WTC11 (cell line): Measurements from ENCODE around the gene CXCL6. TPM values are rescaled to one million over a fixed set of nuclear protein-coding genes. Genes with fewer than 3 reads are reported as not detected.

Experiments
- ATAC-seq: fragments of 200-7000 bp; cut with Tn5 transposase; 2 replicates; pipeline ENCODE4 v1.10.0; 2021; ENCODE audit warnings: mild to moderate bottlenecking, moderate library complexity
- CTCF ChIA-PET: fragments of 300-600 bp; sonication (Branson Sonifier 250); formaldehyde crosslinking; loops from one replicate; lab custom pipeline; 2021; ENCODE audit warnings: antibody characterized with exemption; lab: Charles Lee
- POLR2A ChIA-PET: fragments of 350-600 bp; sonication (Branson Sonifier 250); formaldehyde crosslinking; loops from one replicate; lab custom pipeline; 2021; ENCODE audit warnings: antibody characterized with exemption; lab: Charles Lee
- DNase-seq: peaks from one replicate; pipeline ENCODE4 v3.0.0; 2021; ENCODE audit warnings: low spot score
- H3K27ac Mint-ChIP-seq: 2 replicates; pipeline ENCODE4 v1.8.0; 2021; ENCODE audit warnings: mixed read lengths
- H3K27me3 Mint-ChIP-seq: 2 replicates; pipeline ENCODE4 v1.8.0; 2021; ENCODE audit warnings: low read depth, mild to moderate bottlenecking, moderate library complexity, mixed read lengths
- H3K36me3 Mint-ChIP-seq: 2 replicates; pipeline ENCODE4 v1.8.0; 2021; ENCODE audit warnings: mixed read lengths
- H3K4me1 Mint-ChIP-seq: 2 replicates; pipeline ENCODE4 v1.8.0; 2022; ENCODE audit warnings: mixed read lengths
- H3K4me3 Mint-ChIP-seq: 2 replicates; pipeline ENCODE4 v1.8.0; 2021; ENCODE audit warnings: mild to moderate bottlenecking, moderate library complexity, mixed read lengths
- H3K9me3 Mint-ChIP-seq: 2 replicates; pipeline ENCODE4 v1.8.0; 2021; ENCODE audit warnings: mixed read lengths
- ELF4 ChIP-seq: sonication (generic); formaldehyde crosslinking; IDR thresholded peaks from 2 replicates; pipeline ENCODE4 v1.8.1; 2022; ENCODE audit warnings: low read depth, mild to moderate bottlenecking, moderate library complexity, missing genetic modification reagents
- FOXJ3 ChIP-seq: sonication (generic); formaldehyde crosslinking; IDR thresholded peaks from 2 replicates; pipeline ENCODE4 v1.9.0; 2021; ENCODE audit warnings: missing genetic modification reagents, mild to moderate bottlenecking, borderline replicate concordance
- NFATC4 ChIP-seq: fragments of 250-450 bp; sonication (Bioruptor Pico); IDR thresholded peaks from 2 replicates; pipeline ENCODE4 v1.9.0; 2021; ENCODE audit warnings: mild to moderate bottlenecking
- NR1H2 ChIP-seq: sonication (generic); formaldehyde crosslinking; IDR thresholded peaks from 2 replicates; pipeline ENCODE4 v1.9.0; 2021; ENCODE audit warnings: mild to moderate bottlenecking, moderate library complexity, missing genetic modification reagents
- RELA ChIP-seq: sonication (generic); formaldehyde crosslinking; IDR thresholded peaks from 2 replicates; pipeline ENCODE4 v1.8.1; 2022; ENCODE audit warnings: missing genetic modification reagents, mild to moderate bottlenecking, borderline replicate concordance
- ZBTB21 ChIP-seq: sonication (generic); formaldehyde crosslinking; IDR thresholded peaks from 2 replicates; pipeline ENCODE4 v1.8.1; 2023; ENCODE audit warnings: mild to moderate bottlenecking, missing genetic modification reagents, borderline replicate concordance
- ZNF232 ChIP-seq: sonication (generic); formaldehyde crosslinking; IDR thresholded peaks from 2 replicates; pipeline ENCODE4 v1.8.0; 2022; ENCODE audit warnings: mild to moderate bottlenecking, missing genetic modification reagents
- total RNA-seq: library from RNA; stranded (reverse); gene quantifications from 3 replicates; pipeline ENCODE4 v1.2.3, GENCODE V29; 2021
- TF ChIP-seq, protein P1 (sequence below): sonication (generic); formaldehyde crosslinking; conservative IDR thresholded peaks from 2 replicates; pipeline ENCODE4 v1.8.1; 2023; ENCODE audit warnings: mild to moderate bottlenecking, low read depth, missing genetic modification reagents, moderate library complexity
- TF ChIP-seq, protein P2 (sequence below): sonication (generic); formaldehyde crosslinking; IDR thresholded peaks from 2 replicates; pipeline ENCODE4 v1.8.1; 2022; ENCODE audit warnings: mild to moderate bottlenecking, missing genetic modification reagents, moderate library complexity, borderline replicate concordance
- TF ChIP-seq, protein P3 (sequence below): fragments of 200-600 bp; IDR thresholded peaks from 2 replicates; pipeline ENCODE4 v1.8.0; 2022; ENCODE audit warnings: antibody characterized with exemption
- TF ChIP-seq, protein P4 (sequence below): sonication (generic); formaldehyde crosslinking; IDR thresholded peaks from 2 replicates; pipeline ENCODE4 v1.8.0; 2022; ENCODE audit warnings: mild to moderate bottlenecking, missing genetic modification reagents
- TF ChIP-seq, protein P5 (sequence below): sonication (generic); formaldehyde crosslinking; conservative IDR thresholded peaks from 2 replicates; pipeline ENCODE4 v1.8.1; 2022; ENCODE audit warnings: mild to moderate bottlenecking, missing genetic modification reagents

CXCL6 gene
- total RNA-seq, 1 experiment from 2014 or later, result 4.9 TPM

DNA sequence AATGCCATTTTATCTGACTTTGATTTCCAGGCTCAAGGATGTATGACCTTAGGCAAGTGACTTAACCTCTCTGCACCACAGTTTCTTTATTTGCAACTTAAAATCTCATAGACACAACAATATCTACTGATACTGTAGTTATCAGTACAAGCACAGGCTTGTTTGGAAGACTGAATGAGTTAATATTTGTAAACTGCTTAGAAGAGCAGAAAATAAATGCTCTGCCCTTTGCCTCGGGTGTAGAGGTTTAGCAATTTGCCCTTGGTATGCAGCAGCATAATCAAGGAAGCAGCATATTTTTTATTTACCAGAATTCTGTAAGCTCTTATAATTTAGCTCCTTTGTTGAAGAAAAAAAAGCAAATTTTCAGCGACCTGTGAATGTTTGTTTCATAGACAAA, 29.8 kb downstream of the CXCL6 start:
- peaks cover 32% of the 10 kb centered on the region for H3K27me3 Mint-ChIP-seq

DNA sequence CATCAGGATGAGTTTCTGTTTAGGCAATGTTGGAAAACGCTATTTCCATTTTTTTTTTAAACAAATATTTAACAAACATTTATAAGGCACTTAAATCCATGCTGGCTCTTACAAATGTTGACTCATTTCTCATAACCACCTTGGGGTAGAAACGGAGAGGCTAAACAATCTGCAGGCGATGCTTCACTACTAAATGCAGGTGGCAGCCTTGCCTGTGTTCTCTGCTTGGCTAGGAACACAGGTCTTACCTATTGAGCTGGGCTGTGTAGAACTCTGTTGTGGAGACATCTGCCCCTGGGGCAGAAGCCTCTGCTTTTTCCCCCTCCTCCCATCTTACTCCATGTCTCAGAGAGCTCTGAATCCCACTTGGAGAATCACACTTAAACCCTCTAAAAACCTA, 31.3 kb downstream of the CXCL6 start:
- H3K4me1 Mint-ChIP-seq, result peaks cover 20% of the 10 kb centered on the region
- DNase-seq (no peak), ATAC-seq (peak; percentile 43)
- H3K4me3 Mint-ChIP-seq, result peak overlapping the region; percentile 83; the same call in 1 of the 2 replicates
- TF ChIP-seq NR1H2 (CRISPR knock-in tag) (no peak), ZBTB21 (CRISPR knock-in tag) (no peak), ZNF232 (CRISPR knock-in tag) (no peak)
- TF ChIP-seq, protein P1, sequence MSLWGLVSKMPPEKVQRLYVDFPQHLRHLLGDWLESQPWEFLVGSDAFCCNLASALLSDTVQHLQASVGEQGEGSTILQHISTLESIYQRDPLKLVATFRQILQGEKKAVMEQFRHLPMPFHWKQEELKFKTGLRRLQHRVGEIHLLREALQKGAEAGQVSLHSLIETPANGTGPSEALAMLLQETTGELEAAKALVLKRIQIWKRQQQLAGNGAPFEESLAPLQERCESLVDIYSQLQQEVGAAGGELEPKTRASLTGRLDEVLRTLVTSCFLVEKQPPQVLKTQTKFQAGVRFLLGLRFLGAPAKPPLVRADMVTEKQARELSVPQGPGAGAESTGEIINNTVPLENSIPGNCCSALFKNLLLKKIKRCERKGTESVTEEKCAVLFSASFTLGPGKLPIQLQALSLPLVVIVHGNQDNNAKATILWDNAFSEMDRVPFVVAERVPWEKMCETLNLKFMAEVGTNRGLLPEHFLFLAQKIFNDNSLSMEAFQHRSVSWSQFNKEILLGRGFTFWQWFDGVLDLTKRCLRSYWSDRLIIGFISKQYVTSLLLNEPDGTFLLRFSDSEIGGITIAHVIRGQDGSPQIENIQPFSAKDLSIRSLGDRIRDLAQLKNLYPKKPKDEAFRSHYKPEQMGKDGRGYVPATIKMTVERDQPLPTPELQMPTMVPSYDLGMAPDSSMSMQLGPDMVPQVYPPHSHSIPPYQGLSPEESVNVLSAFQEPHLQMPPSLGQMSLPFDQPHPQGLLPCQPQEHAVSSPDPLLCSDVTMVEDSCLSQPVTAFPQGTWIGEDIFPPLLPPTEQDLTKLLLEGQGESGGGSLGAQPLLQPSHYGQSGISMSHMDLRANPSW (CRISPR knock-in tag), result no peak
- TF ChIP-seq, protein P2, sequence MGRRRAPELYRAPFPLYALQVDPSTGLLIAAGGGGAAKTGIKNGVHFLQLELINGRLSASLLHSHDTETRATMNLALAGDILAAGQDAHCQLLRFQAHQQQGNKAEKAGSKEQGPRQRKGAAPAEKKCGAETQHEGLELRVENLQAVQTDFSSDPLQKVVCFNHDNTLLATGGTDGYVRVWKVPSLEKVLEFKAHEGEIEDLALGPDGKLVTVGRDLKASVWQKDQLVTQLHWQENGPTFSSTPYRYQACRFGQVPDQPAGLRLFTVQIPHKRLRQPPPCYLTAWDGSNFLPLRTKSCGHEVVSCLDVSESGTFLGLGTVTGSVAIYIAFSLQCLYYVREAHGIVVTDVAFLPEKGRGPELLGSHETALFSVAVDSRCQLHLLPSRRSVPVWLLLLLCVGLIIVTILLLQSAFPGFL (CRISPR knock-in tag), result no peak
- H3K27ac Mint-ChIP-seq, result peak overlapping the region; percentile 50; the same call in 1 of the 2 replicates
- ChIA-PET POLR2A (interaction anchor here (1.3 kb wide), 1 partner anchor 31 kb away, joined by 3 read pairs; the partner anchor contains the start of gene CXCL6), CTCF (interaction anchor here (0.7 to 2.7 kb wide), 14 partner anchors 8 to 304 kb away, joined by 3 to 21 read pairs (median 4); partner anchors contain the start of genes CXCL3, CXCL5, CXCL6 and PF4)
- H3K36me3 Mint-ChIP-seq, result no peaks in the 10 kb centered on the region
- no peaks in the 10 kb centered on the region for H3K9me3 Mint-ChIP-seq
- H3K27me3 Mint-ChIP-seq, result peaks cover 35% of the 10 kb centered on the region

More for the DNA sequence above, 29.8 kb downstream of the CXCL6 start:
- ChIA-PET CTCF (interaction anchor here (0.6 kb wide), 1 partner anchor 20 kb away, joined by 3 read pairs; no protein-coding TSS in a partner anchor), POLR2A (no interaction called here)
- peaks cover 20% of the 10 kb centered on the region for H3K4me1 Mint-ChIP-seq
- DNase-seq (no peak), ATAC-seq (no peak)
- H3K36me3 Mint-ChIP-seq, result no peaks in the 10 kb centered on the region
- H3K4me3 Mint-ChIP-seq, result no peak overlapping the region
- H3K9me3 Mint-ChIP-seq, result no peaks in the 10 kb centered on the region
- TF ChIP-seq, protein P3, sequence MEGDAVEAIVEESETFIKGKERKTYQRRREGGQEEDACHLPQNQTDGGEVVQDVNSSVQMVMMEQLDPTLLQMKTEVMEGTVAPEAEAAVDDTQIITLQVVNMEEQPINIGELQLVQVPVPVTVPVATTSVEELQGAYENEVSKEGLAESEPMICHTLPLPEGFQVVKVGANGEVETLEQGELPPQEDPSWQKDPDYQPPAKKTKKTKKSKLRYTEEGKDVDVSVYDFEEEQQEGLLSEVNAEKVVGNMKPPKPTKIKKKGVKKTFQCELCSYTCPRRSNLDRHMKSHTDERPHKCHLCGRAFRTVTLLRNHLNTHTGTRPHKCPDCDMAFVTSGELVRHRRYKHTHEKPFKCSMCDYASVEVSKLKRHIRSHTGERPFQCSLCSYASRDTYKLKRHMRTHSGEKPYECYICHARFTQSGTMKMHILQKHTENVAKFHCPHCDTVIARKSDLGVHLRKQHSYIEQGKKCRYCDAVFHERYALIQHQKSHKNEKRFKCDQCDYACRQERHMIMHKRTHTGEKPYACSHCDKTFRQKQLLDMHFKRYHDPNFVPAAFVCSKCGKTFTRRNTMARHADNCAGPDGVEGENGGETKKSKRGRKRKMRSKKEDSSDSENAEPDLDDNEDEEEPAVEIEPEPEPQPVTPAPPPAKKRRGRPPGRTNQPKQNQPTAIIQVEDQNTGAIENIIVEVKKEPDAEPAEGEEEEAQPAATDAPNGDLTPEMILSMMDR, result no peak
- no peak for TF ChIP-seq ELF4 (CRISPR knock-in tag)
- TF ChIP-seq NFATC4 (CRISPR knock-in tag), result no peak
- TF ChIP-seq FOXJ3 (CRISPR knock-in tag), result no peak
- TF ChIP-seq, protein P4, sequence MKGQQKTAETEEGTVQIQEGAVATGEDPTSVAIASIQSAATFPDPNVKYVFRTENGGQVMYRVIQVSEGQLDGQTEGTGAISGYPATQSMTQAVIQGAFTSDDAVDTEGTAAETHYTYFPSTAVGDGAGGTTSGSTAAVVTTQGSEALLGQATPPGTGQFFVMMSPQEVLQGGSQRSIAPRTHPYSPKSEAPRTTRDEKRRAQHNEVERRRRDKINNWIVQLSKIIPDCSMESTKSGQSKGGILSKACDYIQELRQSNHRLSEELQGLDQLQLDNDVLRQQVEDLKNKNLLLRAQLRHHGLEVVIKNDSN (CRISPR knock-in tag), result no peak
- no peak overlapping the region for H3K27ac Mint-ChIP-seq

DNA sequence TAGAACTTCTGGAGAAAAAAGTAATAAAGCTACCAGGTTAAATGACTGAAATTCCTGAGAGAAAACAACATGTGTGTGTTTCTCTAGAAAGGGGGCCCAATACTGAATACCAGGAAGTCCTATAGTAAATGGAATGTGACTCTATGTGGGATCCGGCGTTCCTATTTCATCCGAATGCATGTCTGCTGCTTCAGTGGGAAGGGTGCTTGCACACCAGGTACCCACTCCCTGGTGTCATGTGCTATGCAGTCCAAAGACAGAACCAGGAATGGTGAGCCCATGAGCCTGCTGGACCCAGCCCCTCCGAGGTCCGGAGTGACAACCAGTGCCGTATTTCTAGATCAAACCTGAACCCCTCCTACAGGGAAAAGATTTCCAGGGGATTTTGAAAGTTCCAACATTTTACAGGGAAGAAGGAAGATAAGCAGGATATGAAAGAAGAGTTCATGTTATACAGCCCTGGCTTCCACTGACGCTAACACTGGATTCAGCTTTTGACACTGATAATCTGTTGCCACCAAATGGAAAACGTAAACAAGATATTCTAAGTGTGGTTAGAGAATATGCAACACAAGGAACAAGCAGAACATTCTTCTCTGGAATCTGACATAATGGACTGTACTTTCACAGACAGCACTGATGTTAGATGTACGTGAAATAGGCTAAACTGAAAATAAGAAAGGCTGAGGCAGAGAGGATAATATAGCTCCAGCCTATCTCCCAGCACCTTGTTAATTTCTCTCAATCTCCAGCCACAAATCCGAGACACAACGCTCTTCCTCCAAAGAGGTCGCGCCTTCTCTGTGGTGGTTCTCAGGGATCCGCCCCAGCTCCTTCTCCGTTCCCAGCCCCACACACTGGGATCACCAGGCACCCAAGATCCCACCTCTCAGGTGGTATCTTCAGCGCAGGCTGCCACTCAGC, 32.0 kb downstream of the CXCL6 start:
- CTCF ChIA-PET, result interaction anchor here (0.5 to 2.7 kb wide), 14 partner anchors 9 to 295 kb away, joined by 3 to 21 read pairs (median 4); partner anchors contain the start of genes CXCL3, CXCL5, CXCL6 and PF4
- ATAC-seq, result peak; percentile 57
- H3K27me3 Mint-ChIP-seq, result peaks cover 35% of the 10 kb centered on the region
- no peaks in the 10 kb centered on the region for H3K9me3 Mint-ChIP-seq
- POLR2A ChIA-PET, result interaction anchor here (1.3 kb wide), 1 partner anchor 32 kb away, joined by 3 read pairs; the partner anchor contains the start of gene CXCL6
- H3K4me3 Mint-ChIP-seq, result peak overlapping the region; percentile 83
- peaks cover 20% of the 10 kb centered on the region for H3K4me1 Mint-ChIP-seq
- H3K36me3 Mint-ChIP-seq, result no peaks in the 10 kb centered on the region
- no peak for DNase-seq
- H3K27ac Mint-ChIP-seq, result peak overlapping the region; percentile 50; the same call in 1 of the 2 replicates
- no peak for TF ChIP-seq RELA (CRISPR knock-in tag)
- TF ChIP-seq, protein P5, sequence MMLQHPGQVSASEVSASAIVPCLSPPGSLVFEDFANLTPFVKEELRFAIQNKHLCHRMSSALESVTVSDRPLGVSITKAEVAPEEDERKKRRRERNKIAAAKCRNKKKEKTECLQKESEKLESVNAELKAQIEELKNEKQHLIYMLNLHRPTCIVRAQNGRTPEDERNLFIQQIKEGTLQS (CRISPR knock-in tag), result no peak
